SK-N-SH (cell line): ENCODE data around the gene PTPRG. TPM values are rescaled to one million over a fixed set of nuclear protein-coding genes. Genes with fewer than 3 reads are reported as not detected.

Experiments
- CTCF ChIA-PET: fragments of 300-600, 350-600 bp; formaldehyde crosslinking; extraction: SDS; loops from one replicate; lab custom pipeline; 2021; lab: Yijun Ruan, JAX
- POLR2A ChIA-PET: fragments of 350-600 bp; sonication (Branson Sonifier 250); formaldehyde crosslinking; extraction: SDS; loops from one replicate; lab custom pipeline; 2020; ENCODE audit warnings: antibody characterized with exemption, inconsistent platforms; lab: Yijun Ruan, JAX
- DNase-seq: peaks from one replicate; pipeline ENCODE4 v3.0.0; 2012
- H2AFZ ChIP-seq: fragments of 200-600 bp; sonication (generic); 2 replicates; pipeline ENCODE4 v1.8.1; 2016; ENCODE audit warnings: antibody characterized with exemption, mild to moderate bottlenecking, low read depth
- H3F3A ChIP-seq: fragments of 200-600 bp; sonication (generic); replicated peaks from 2 replicates; pipeline ENCODE3; 2016; ENCODE audit warnings: antibody characterized with exemption, mild to moderate bottlenecking; ENCODE audit not compliant: insufficient read depth
- H3K27ac ChIP-seq, 2 experiments: fragments of 200-500 bp in 1 of 2; fragments of 200-600 bp in 1 of 2; sonication (Bioruptor generic) in 1 of 2; sonication (generic), shearing (Covaris generic) in 1 of 2; 2 replicates each; pipeline versions ENCODE4 v1.5.1 to v1.6.1; 2014 to 2016; ENCODE audit warnings: low read depth in 2 of 2, inconsistent platforms in 1 of 2, low read length in 1 of 2, mild to moderate bottlenecking in 1 of 2, mixed read lengths in 1 of 2
- H3K27me3 ChIP-seq: fragments of 200-600 bp; sonication (generic), shearing (Covaris generic); 2 replicates; pipeline ENCODE4 v1.6.1; 2016; ENCODE audit warnings: mixed run types; ENCODE audit not compliant: insufficient read depth
- H3K36me3 ChIP-seq, 2 experiments: fragments of 200-500 bp in 1 of 2; fragments of 200-600 bp in 1 of 2; sonication (Bioruptor generic) in 1 of 2; sonication (generic) in 1 of 2; replicated peaks in 1 of 2; 2 replicates each; pipeline versions ENCODE3 to v1.5.1; 2014 to 2016; ENCODE audit warnings: low read length in 1 of 2, mild to moderate bottlenecking in 1 of 2; ENCODE audit not compliant: insufficient read depth in 2 of 2, control insufficient read depth in 1 of 2
- H3K4me1 ChIP-seq, 2 experiments: fragments of 200-500 bp in 1 of 2; fragments of 200-600 bp in 1 of 2; sonication (Bioruptor generic) in 1 of 2; sonication (generic), shearing (Covaris generic) in 1 of 2; 2 replicates each; pipeline versions ENCODE4 v1.5.1 to v1.6.1; 2014 to 2016; ENCODE audit warnings: low read depth in 1 of 2, low read length in 1 of 2, mixed run types in 1 of 2; ENCODE audit not compliant: insufficient read depth in 2 of 2, control insufficient read depth in 1 of 2
- H3K4me2 ChIP-seq: fragments of 200-600 bp; sonication (generic), shearing (Covaris generic); 2 replicates; pipeline ENCODE4 v1.6.1; 2017; ENCODE audit warnings: mixed run types
- H3K4me3 ChIP-seq, 2 experiments: fragments of 200-500 bp in 1 of 2; fragments of 200-600 bp in 1 of 2; sonication (Bioruptor generic) in 1 of 2; sonication (generic), shearing (Covaris generic) in 1 of 2; 2 replicates each; pipeline versions ENCODE4 v1.5.1 to v1.8.1; 2014 to 2016; ENCODE audit warnings: low read depth in 2 of 2, inconsistent platforms in 1 of 2, low read length in 1 of 2, mild to moderate bottlenecking in 1 of 2, mixed read lengths in 1 of 2, moderate library complexity in 1 of 2
- H3K79me2 ChIP-seq: fragments of 200-600 bp; sonication (generic); 2 replicates; pipeline ENCODE4 v1.8.1; 2017; ENCODE audit warnings: mild to moderate bottlenecking; ENCODE audit not compliant: insufficient read depth
- H3K9ac ChIP-seq: fragments of 200-600 bp; sonication (generic); 2 replicates; pipeline ENCODE4 v1.6.1; 2017; ENCODE audit warnings: mixed run types
- H3K9me2 ChIP-seq: fragments of 200-600 bp; sonication (generic); 2 replicates; pipeline ENCODE4 v1.6.1; 2017; ENCODE audit warnings: mixed run types
- H3K9me3 ChIP-seq: fragments of 200-600 bp; sonication (generic); 2 replicates; pipeline ENCODE4 v1.6.1; 2017; ENCODE audit warnings: mixed run types, mild to moderate bottlenecking, moderate library complexity
- H4K20me1 ChIP-seq: fragments of 200-600 bp; sonication (generic); 2 replicates; pipeline ENCODE4 v1.6.1; 2017; ENCODE audit warnings: mild to moderate bottlenecking, mixed run types; ENCODE audit not compliant: insufficient read depth
- CTCF ChIP-seq: fragments of 200-600 bp; sonication (generic); IDR thresholded peaks from 2 replicates; pipeline ENCODE4 v1.6.1; 2017; ENCODE audit warnings: antibody characterized with exemption, mild to moderate bottlenecking, moderate library complexity
- ELF1 ChIP-seq: IDR thresholded peaks from 2 replicates; pipeline ENCODE4 v1.4.0; 2012
- EZH2phosphoT487 ChIP-seq: fragments of 200-600 bp; sonication (generic); IDR thresholded peaks from 2 replicates; pipeline ENCODE4 v1.6.1; 2017; ENCODE audit warnings: low read depth, mixed run types, mild to moderate bottlenecking, antibody characterized with exemption, moderate library complexity, borderline replicate concordance
- FOSL2 ChIP-seq: IDR thresholded peaks from 2 replicates; pipeline ENCODE4 v1.4.0; 2012; ENCODE audit warnings: low read depth, mild to moderate bottlenecking, moderate library complexity, borderline replicate concordance
- FOXM1 ChIP-seq: IDR thresholded peaks from 2 replicates; pipeline ENCODE4 v1.4.0; 2012; ENCODE audit warnings: low read depth, mild to moderate bottlenecking
- GABPA ChIP-seq: IDR thresholded peaks from 2 replicates; pipeline ENCODE4 v1.4.0; 2012; ENCODE audit warnings: low read depth, mild to moderate bottlenecking
- IRF3 ChIP-seq: fragments of 150-350 bp; IDR thresholded peaks from 2 replicates; pipeline ENCODE4 v1.6.1; 2016; ENCODE audit warnings: mild to moderate bottlenecking, low read depth, low read length
- JUND ChIP-seq: IDR thresholded peaks from 2 replicates; pipeline ENCODE4 v1.4.0; 2012
- NFIC ChIP-seq: IDR thresholded peaks from 2 replicates; pipeline ENCODE4 v1.4.0; 2012; ENCODE audit warnings: borderline replicate concordance
- NRF1 ChIP-seq: IDR thresholded peaks from 2 replicates; pipeline ENCODE4 v1.6.1; 2012; ENCODE audit warnings: low read depth, mild to moderate bottlenecking, low read length
- PBX3 ChIP-seq: IDR thresholded peaks from 2 replicates; pipeline ENCODE4; 2012
- RAD21 ChIP-seq: IDR thresholded peaks from 2 replicates; pipeline ENCODE4 v1.6.1; 2012; ENCODE audit warnings: mild to moderate bottlenecking, low read length
- RCOR1 ChIP-seq: fragments of 150-350 bp; IDR thresholded peaks from 2 replicates; pipeline ENCODE4 v1.6.1; 2017; ENCODE audit warnings: antibody characterized with exemption, low read length
- SIN3A ChIP-seq: IDR thresholded peaks from 2 replicates; pipeline ENCODE4 v1.6.1; 2012; ENCODE audit warnings: low read depth, mild to moderate bottlenecking, low read length, moderate library complexity, borderline replicate concordance
- TAF1 ChIP-seq: IDR thresholded peaks from 2 replicates; pipeline ENCODE4 v1.6.1; 2012; ENCODE audit warnings: low read depth, mild to moderate bottlenecking, low read length, moderate library complexity, borderline replicate concordance
- TCF12 ChIP-seq: IDR thresholded peaks from 2 replicates; pipeline ENCODE4 v1.4.0; 2012
- TEAD4 ChIP-seq: IDR thresholded peaks from 2 replicates; pipeline ENCODE4 v1.4.0; 2012; ENCODE audit warnings: mild to moderate bottlenecking, borderline replicate concordance; ENCODE audit not compliant: insufficient read depth
- USF1 ChIP-seq: IDR thresholded peaks from 2 replicates; pipeline ENCODE4 v1.4.0; 2012; ENCODE audit warnings: low read depth, borderline replicate concordance
- USF2 ChIP-seq: fragments of 150-350 bp; IDR thresholded peaks from 2 replicates; pipeline ENCODE4 v1.6.1; 2017; ENCODE audit warnings: antibody characterized with exemption, low read length, low read depth, borderline replicate concordance
- WGBS: methylation state at CpG from one replicate; pipeline ENCODE4 v1.1.6; 2017; ENCODE audit warnings: low lambda C conversion rate; 5-methylcytosine and 5-hydroxymethylcytosine counted together
- polyA plus RNA-seq, 3 experiments: library from polyadenylated mRNA; depleted of rRNA; stranded (reverse); fragments of >200 nt; gene quantifications; 2 replicates each; pipeline ENCODE4 v1.2.3, GENCODE V29; 2012

Gene PTPRG
- polyA plus RNA-seq, 1 of the 3 experiments (the other 2 are of a cell fraction), result 14.1 TPM

GRCh38 chr3:62248734-62249483, 687.5 kb downstream of the PTPRG start:
- WGBS, result 97% methylated on average over 1 of the region's 1 CpG
- no peak overlapping the region for H3K4me2 ChIP-seq

GRCh38 chr3:62249484-62249776, 688.1 kb downstream of the PTPRG start:
- no peak overlapping the region for H2AFZ ChIP-seq
- H3K4me3 ChIP-seq, result no peak overlapping the region
- DNase-seq, result no peak
- no peaks in the 10 kb centered on the region for H3K79me2 ChIP-seq
- POLR2A ChIA-PET, result no interaction called here
- H3F3A ChIP-seq, result peaks cover 18% of the 10 kb centered on the region
- no peaks in the 10 kb centered on the region for H3K9me2 ChIP-seq
- 82% methylated on average over 1 of the region's 1 CpG for WGBS
- no peaks in the 10 kb centered on the region for H3K36me3 ChIP-seq
- H3K9ac ChIP-seq, result no peak overlapping the region
- no peaks in the 10 kb centered on the region; the same call in 1 of the 2 replicates for H4K20me1 ChIP-seq
- CTCF ChIA-PET, result interaction anchor here (0.7 to 1.2 kb wide), 4 partner anchors 9 to 82 kb away, joined by 3 to 4 read pairs (median 3); no protein-coding TSS in a partner anchor
- H3K4me1 ChIP-seq, result peaks cover 0 to 10% of the 10 kb centered on the region in 2 experiments; a peak in 2 of 4 replicates
- H3K27me3 ChIP-seq, result no peaks in the 10 kb centered on the region
- no peaks in the 10 kb centered on the region for H3K9me3 ChIP-seq
- no peak overlapping the region for H3K27ac ChIP-seq
- TF ChIP-seq ELF1 (no peak), TEAD4 (no peak), EZH2phosphoT487 (no peak), TCF12 (no peak), CTCF (no peak), NRF1 (no peak), USF1 (no peak), NFIC (no peak), SIN3A (no peak), IRF3 (no peak), RAD21 (no peak), FOXM1 (no peak), TAF1 (no peak), USF2 (no peak)
- H3K4me2 ChIP-seq, result no peak overlapping the region

More at GRCh38 chr3:62248734-62249483, 687.5 kb downstream of the PTPRG start:
- Histone ChIP-seq H2AFZ (no peak overlapping the region), H3K4me1 (peaks cover 0 to 10% of the 10 kb centered on the region in 2 experiments; a peak in 2 of 4 replicates), H3K9me2 (no peaks in the 10 kb centered on the region), H3K9me3 (no peaks in the 10 kb centered on the region), H3F3A (peaks cover 18% of the 10 kb centered on the region), H4K20me1 (no peaks in the 10 kb centered on the region; the same call in 1 of the 2 replicates), H3K79me2 (no peaks in the 10 kb centered on the region), H3K9ac (no peak overlapping the region), H3K27ac (no peak overlapping the region), H3K4me3 (no peak overlapping the region), H3K36me3 (peaks cover 0 to 2% of the 10 kb centered on the region in 2 experiments), H3K27me3 (no peaks in the 10 kb centered on the region)
- no peak for DNase-seq
- ChIA-PET CTCF (interaction anchor here (0.7 to 1.5 kb wide), 3 partner anchors 9 to 83 kb away, joined by 3 read pairs; no protein-coding TSS in a partner anchor), POLR2A (no interaction called here)
- TF ChIP-seq PBX3, result no peak
- TF ChIP-seq GABPA, result no peak
- TF ChIP-seq NRF1, result no peak
- no peak for TF ChIP-seq ELF1
- no peak for TF ChIP-seq JUND
- no peak for TF ChIP-seq RCOR1
- TF ChIP-seq FOSL2, result no peak
